Activated CD8-positive, alpha-beta T cell treated with anti-CD3 and anti-CD28 coated beads for 36 hours (primary cell): ENCODE data around the gene EN1. TPM values are rescaled to one million over a fixed set of nuclear protein-coding genes. Genes with fewer than 3 reads are reported as not detected.

Experiments
- ATAC-seq: fragments of 200-7000 bp; cut with Tn5 transposase; one replicate; pipeline ENCODE4 v1.10.0; 2021; ENCODE audit warnings: mild to moderate bottlenecking, moderate library complexity
- CTCF ChIA-PET: fragments of 350-600 bp; sonication (Branson Sonifier 250); formaldehyde crosslinking; loops from one replicate; lab custom pipeline; 2021; ENCODE audit warnings: antibody characterized with exemption; lab: Charles Lee
- POLR2A ChIA-PET: fragments of 350-600 bp; sonication (Branson Sonifier 250); formaldehyde crosslinking; loops from one replicate; lab custom pipeline; 2021; ENCODE audit warnings: antibody characterized with exemption; lab: Charles Lee
- DNase-seq: peaks from one replicate; pipeline ENCODE4 v3.0.0-alpha.2; 2020
- H3K27ac Mint-ChIP-seq: one replicate; pipeline ENCODE4 v1.8.0; 2021; ENCODE audit warnings: mild to moderate bottlenecking, mixed read lengths
- H3K27me3 Mint-ChIP-seq: one replicate; pipeline ENCODE4 v1.8.0; 2021; ENCODE audit warnings: mixed read lengths
- H3K36me3 Mint-ChIP-seq: one replicate; pipeline ENCODE4 v1.8.0; 2021; ENCODE audit warnings: low read depth, mixed read lengths
- H3K4me1 Mint-ChIP-seq: one replicate; pipeline ENCODE4 v1.8.0; 2021; ENCODE audit warnings: low read depth, mixed read lengths
- H3K4me3 Mint-ChIP-seq: one replicate; pipeline ENCODE4 v1.8.0; 2021; ENCODE audit warnings: mild to moderate bottlenecking, moderate library complexity, mixed read lengths
- H3K9me3 Mint-ChIP-seq: one replicate; pipeline ENCODE4 v1.8.0; 2021; ENCODE audit warnings: mixed read lengths
- intact Hi-C: fragments of 100-400 bp; cut with micrococcal nuclease; formaldehyde crosslinking; loops from one replicate; pipeline ENCODE4 v1.10.0; 2022
- total RNA-seq, 2 experiments: library from RNA; stranded (reverse); gene quantifications; one replicate each; pipeline ENCODE4 v1.2.3, GENCODE V29; 2021
- TF ChIP-seq, protein P1 (sequence below): fragments of 200-600 bp; IDR thresholded peaks from one replicate; pipeline ENCODE4 v1.8.0; 2022; ENCODE audit warnings: antibody characterized with exemption, mild to moderate bottlenecking

Gene EN1
- total RNA-seq, 2 experiments from 2014 or later = not detected

DNA sequence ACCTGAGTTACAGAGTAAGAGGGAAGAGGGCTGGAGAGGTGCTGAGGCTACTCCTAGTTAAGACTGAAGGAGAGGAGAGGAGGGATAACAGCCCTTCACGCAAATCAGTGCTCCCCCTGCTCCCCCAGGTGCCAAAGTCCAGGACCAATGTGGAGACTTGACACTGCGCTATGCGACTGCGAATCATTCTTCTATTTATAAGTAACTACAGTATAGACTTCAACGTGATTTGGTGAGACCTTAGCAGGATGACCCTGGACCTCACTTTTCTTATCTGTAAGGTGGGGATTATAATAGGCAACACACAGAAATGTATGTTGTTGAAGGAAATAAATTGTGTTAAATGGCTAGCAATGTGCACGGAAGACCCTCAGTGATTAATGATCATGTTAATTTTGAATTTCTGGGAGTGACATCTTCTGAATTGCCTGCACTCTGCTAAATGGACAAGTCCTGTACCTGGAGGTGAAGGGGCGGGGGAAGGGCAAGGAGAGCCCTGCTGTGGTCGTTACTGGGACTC, 11.0 kb downstream of the EN1 start:
- CTCF ChIA-PET = interaction anchor here (0.5 kb wide), 1 partner anchor 960 kb away, joined by 3 read pairs; no protein-coding TSS in a partner anchor
- Mint-ChIP-seq H3K4me3 (no peak overlapping the region), H3K9me3 (no peaks in the 10 kb centered on the region), H3K4me1 (peaks cover 9% of the 10 kb centered on the region), H3K27ac (no peak overlapping the region), H3K27me3 (peaks cover 86% of the 10 kb centered on the region), H3K36me3 (no peaks in the 10 kb centered on the region)
- intact Hi-C loops = no loop called here
- DNase-seq = no peak
- TF ChIP-seq, protein P1, sequence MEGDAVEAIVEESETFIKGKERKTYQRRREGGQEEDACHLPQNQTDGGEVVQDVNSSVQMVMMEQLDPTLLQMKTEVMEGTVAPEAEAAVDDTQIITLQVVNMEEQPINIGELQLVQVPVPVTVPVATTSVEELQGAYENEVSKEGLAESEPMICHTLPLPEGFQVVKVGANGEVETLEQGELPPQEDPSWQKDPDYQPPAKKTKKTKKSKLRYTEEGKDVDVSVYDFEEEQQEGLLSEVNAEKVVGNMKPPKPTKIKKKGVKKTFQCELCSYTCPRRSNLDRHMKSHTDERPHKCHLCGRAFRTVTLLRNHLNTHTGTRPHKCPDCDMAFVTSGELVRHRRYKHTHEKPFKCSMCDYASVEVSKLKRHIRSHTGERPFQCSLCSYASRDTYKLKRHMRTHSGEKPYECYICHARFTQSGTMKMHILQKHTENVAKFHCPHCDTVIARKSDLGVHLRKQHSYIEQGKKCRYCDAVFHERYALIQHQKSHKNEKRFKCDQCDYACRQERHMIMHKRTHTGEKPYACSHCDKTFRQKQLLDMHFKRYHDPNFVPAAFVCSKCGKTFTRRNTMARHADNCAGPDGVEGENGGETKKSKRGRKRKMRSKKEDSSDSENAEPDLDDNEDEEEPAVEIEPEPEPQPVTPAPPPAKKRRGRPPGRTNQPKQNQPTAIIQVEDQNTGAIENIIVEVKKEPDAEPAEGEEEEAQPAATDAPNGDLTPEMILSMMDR = no peak
- POLR2A ChIA-PET = no interaction called here
- no peak for ATAC-seq

DNA sequence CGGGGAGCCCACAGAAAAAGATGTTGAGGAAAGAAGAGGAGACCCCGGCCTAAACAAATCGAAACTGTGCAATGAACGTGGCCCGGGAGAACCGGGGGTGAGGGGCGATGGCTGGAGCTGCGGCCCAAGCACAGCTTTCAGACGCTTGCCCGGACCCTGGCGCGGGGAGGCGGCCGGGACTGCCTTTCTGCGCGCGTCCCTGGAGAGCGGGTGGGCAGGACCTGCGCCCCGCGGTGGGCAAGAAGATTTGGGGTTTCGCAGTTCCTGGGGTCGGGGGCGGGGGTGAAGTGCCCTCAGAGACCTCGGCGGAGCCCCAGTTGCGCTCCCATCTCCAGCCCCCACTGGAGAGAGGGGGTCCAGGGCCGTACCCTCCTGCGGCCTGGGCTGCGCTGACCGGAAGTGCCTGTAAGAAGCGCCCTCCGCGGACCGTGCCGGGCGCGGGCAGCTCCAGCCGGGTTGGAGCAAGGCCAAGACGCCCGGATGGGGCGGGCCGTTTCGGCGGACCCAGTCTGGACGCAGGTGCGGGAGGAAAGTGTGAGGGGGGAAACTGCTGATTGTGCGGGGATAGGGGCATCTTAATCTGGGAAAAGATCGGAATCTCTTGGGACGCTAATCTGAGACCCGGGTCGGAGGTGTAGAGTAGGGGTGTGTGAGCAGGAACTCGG, 11.6 kb downstream of the EN1 start:
- H3K27ac Mint-ChIP-seq = no peak overlapping the region
- H3K4me1 Mint-ChIP-seq = peaks cover 9% of the 10 kb centered on the region
- peaks cover 86% of the 10 kb centered on the region for H3K27me3 Mint-ChIP-seq
- ChIA-PET POLR2A (no interaction called here), CTCF (no interaction called here)
- H3K9me3 Mint-ChIP-seq = no peaks in the 10 kb centered on the region
- TF ChIP-seq, protein P1 = no peak
- no peak overlapping the region for H3K4me3 Mint-ChIP-seq
- no peak for ATAC-seq
- no peak for DNase-seq
- no peaks in the 10 kb centered on the region for H3K36me3 Mint-ChIP-seq
- intact Hi-C loops = no loop called here

DNA sequence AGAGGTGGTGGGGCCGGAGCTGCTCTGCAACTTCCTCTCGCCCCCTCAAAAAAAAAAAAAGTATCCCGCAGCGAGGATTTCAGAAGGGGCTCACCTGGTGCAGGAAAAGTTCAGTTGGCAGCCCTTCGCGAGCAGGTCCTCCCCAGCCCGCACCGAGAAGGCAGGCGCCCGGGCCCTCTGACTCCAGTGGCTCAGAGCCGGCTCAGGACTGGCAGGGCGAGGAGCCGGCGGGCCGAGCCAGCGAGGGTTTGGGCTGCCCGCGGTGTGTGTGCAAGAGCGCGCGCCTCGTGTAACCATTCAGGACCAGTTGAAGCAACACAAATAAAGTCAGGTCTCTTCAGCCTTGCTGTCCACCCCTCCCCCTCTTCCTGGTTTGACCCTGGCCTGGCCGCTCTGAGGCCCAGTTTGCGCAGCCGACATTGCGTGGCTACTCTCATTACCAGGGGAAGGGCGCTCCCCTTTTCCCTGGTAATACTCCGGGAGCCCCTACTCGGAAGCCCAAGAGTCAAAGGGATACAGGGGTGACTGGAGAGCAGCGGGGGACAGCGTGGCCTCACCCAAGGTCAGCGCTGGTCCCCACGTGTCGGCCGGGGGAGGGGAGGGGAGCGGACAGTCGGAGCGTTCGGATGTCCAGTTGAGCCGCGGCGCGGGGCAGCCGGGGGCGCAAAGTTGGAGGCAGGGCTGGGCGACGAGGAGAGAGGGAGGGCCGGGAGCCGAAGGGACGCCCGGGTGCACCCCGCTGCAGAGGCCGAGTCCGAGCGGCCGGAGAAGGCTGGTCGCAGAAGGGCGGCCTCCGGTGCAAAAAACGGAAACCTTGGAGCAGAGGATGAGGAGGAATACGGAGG, 12.3 kb downstream of the EN1 start:
- ATAC-seq = no peak
- no peaks in the 10 kb centered on the region for H3K9me3 Mint-ChIP-seq
- H3K36me3 Mint-ChIP-seq = no peaks in the 10 kb centered on the region
- H3K4me1 Mint-ChIP-seq = peaks cover 9% of the 10 kb centered on the region
- intact Hi-C loops = no loop called here
- no peak for DNase-seq
- H3K4me3 Mint-ChIP-seq = no peak overlapping the region
- ChIA-PET CTCF (interaction anchor here (2.3 kb wide), 1 partner anchor 20 kb away, joined by 9 read pairs; no protein-coding TSS in a partner anchor), POLR2A (no interaction called here)
- H3K27ac Mint-ChIP-seq = no peak overlapping the region
- peaks cover 83% of the 10 kb centered on the region for H3K27me3 Mint-ChIP-seq
- TF ChIP-seq, protein P1 = no peak

DNA sequence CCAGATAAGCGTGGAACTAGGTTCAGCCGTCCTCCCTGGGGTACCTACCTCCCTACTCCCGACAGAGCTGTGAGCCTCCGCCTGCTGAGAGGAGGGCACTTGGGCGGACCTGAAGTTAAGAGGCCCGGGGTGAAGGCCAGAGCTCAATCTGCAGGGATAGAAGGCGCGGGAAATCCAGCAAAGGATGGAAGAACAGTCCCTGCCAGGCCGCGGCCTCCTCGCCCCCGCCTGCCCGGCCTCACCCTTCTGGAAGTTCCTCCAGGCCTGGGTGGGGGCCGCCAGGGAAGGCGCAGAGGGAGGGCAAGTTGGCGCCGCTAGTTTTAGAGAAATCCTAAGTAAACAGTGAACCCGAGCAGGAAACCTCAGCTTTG, 13.0 kb downstream of the EN1 start:
- peaks cover 9% of the 10 kb centered on the region for H3K4me1 Mint-ChIP-seq
- DNase-seq (no peak), ATAC-seq (no peak)
- H3K27me3 Mint-ChIP-seq = peaks cover 80% of the 10 kb centered on the region
- H3K27ac Mint-ChIP-seq = no peak overlapping the region
- H3K4me3 Mint-ChIP-seq = no peak overlapping the region
- ChIA-PET POLR2A (no interaction called here), CTCF (interaction anchor here (2.3 kb wide), 1 partner anchor 21 kb away, joined by 9 read pairs; no protein-coding TSS in a partner anchor)
- intact Hi-C loops = no loop called here
- no peaks in the 10 kb centered on the region for H3K36me3 Mint-ChIP-seq
- TF ChIP-seq, protein P1 = no peak
- no peaks in the 10 kb centered on the region for H3K9me3 Mint-ChIP-seq
